ENCODE data around the gene FPGS.

GRCh38 chr9:127753148-127753547 is 49.5 kb upstream of the FPGS start:
- no peak for TF ChIP-seq EZH2 (IDR thresholded peaks at IDR 0.05)
- TF ChIP-seq POLR2AphosphoS5 (IDR thresholded peaks at IDR 0.05; ENCODE audit: borderline replicate concordance, low read depth, low read length): no peak
